HG03521 (cell line): ENCODE results near the gene KRT76.
"Not testable (repeated sequence)": the region's sequence is repeated elsewhere in the genome, so short reads cannot be mapped to it uniquely, and the experiment has no call there.

ENCODE experiments used
- ATAC-seq: cut with Tn5 transposase; IDR thresholded peaks from one replicate; pipeline ENCODE4 v1.9.1; 2021; ENCODE audit warnings: mild to moderate bottlenecking, moderate library complexity; ENCODE audit not compliant: unreplicated experiment

The KRT76 gene

GRCh38 chr12:52761802-52762201 lies 15.3 kb downstream of the KRT76 start:
- no peak for ATAC-seq

GRCh38 chr12:52761218-52761617 lies 15.9 kb downstream of the KRT76 start:
- not testable (repeated sequence) for ATAC-seq

- no peak for ATAC-seq
These were observed 16.5 kb downstream of the KRT76 start for GRCh38 chr12:52760623-52761022.

GRCh38 chr12:52759695-52760094 lies 17.4 kb downstream of the KRT76 start:
- no peak for ATAC-seq

- no peak for ATAC-seq
These were observed 17.9 kb downstream of the KRT76 start for GRCh38 chr12:52759218-52759617.

GRCh38 chr12:52757449-52758176 lies 19.5 kb downstream of the KRT76 start:
- no peak for ATAC-seq

GRCh38 chr12:52756281-52756960 lies 20.7 kb downstream of the KRT76 start:
- ATAC-seq: no peak

- no peak for ATAC-seq
These were observed 21.6 kb downstream of the KRT76 start for GRCh38 chr12:52755533-52755932.

- ATAC-seq: no peak
These were observed 23.0 kb downstream of the KRT76 start for GRCh38 chr12:52754135-52754534.

GRCh38 chr12:52753283-52753682 lies 23.9 kb downstream of the KRT76 start:
- ATAC-seq: no peak

- ATAC-seq: no peak
These were observed 24.6 kb downstream of the KRT76 start for GRCh38 chr12:52752516-52752915.

- no peak for ATAC-seq
These were observed 25.4 kb downstream of the KRT76 start for GRCh38 chr12:52751795-52752194.

GRCh38 chr12:52750532-52750931 lies 26.6 kb downstream of the KRT76 start:
- not testable (repeated sequence) for ATAC-seq

GRCh38 chr12:52749827-52750226 lies 27.3 kb downstream of the KRT76 start:
- no peak for ATAC-seq

GRCh38 chr12:52748578-52748977 lies 28.6 kb downstream of the KRT76 start:
- ATAC-seq: no peak

- no peak for ATAC-seq
These were observed 31.6 kb downstream of the KRT76 start for GRCh38 chr12:52745554-52745953.

GRCh38 chr12:52744493-52745156 lies 32.5 kb downstream of the KRT76 start:
- no peak for ATAC-seq

GRCh38 chr12:52742822-52743457 lies 34.2 kb downstream of the KRT76 start:
- ATAC-seq: no peak

GRCh38 chr12:52742196-52742580 lies 35.0 kb downstream of the KRT76 start:
- ATAC-seq: no peak

GRCh38 chr12:52741375-52742195 lies 35.6 kb downstream of the KRT76 start:
- no peak for ATAC-seq

- no peak for ATAC-seq
These were observed 36.6 kb downstream of the KRT76 start for GRCh38 chr12:52740584-52740983.
